COLO829 (cell line): ENCODE measurements around the gene KCNH2.
"Not testable (repeated sequence)": the region's sequence is repeated elsewhere in the genome, so short reads cannot be mapped to it uniquely, and the experiment has no call there.

ENCODE experiments used
- DNase-seq: peaks from one replicate; pipeline ENCODE4 v3.0.0; 2012; ENCODE audit warnings: low spot score

Gene KCNH2

GRCh38 chr7:150978126-150978789 is at the start of gene KCNH2:
TSS of gene KCNH2 (minus strand) at chr7:150978321. CDS start at chr7:150977913, 408 bp downstream.
- DNase-seq, result no peak

- DNase-seq, result not testable (repeated sequence)
Measured at GRCh38 chr7:151027728-151028130, 49.6 kb upstream of the KCNH2 start.

DNA sequence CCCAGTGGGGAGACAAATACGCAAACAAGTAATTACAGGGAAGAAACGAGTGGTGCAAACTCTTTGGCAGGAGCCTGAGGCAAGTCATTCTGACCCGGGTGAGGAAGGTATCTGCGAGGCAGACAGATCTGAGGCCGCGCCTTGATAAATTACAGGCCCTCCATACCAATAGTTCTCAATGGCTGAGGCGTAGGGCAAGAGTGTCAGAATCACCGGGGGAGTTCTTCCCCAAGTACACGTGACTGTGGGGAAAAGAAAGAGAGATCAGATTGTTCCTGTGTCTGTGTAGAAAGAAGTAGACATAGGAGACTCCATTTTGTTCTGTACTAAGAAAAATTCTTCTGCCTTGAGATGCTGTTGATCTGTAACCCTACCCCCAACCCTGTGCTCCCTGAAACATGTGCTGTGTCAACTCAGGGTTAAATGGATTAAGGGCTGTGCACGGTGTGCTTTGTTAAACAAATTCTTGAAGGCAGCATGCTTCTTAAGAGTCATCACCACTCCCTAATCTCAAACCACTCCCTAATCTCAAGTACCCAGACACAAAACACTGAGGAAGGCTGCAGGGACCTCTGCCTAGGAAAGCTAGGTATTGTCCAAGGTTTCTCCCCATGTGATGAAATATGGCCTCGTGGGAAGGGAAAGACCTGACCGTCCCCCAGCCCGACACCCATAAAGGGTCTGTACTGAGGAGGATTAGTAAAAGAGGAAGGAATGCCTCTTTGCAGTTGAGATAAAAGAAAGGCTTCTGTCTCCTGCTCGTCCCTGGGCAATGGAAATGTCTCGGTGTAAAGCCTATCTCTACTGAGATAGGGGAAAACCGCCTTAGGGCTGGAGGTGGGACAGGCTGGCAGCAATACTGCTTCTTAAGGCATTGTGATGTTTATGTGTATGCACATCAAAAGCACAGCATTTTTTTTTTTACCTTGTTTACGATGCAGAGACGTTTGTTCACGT is 48.9 kb upstream of the KCNH2 start:
- not testable (repeated sequence) for DNase-seq

GRCh38 chr7:151025924-151026671 is 48.0 kb upstream of the KCNH2 start:
- DNase-seq, result no peak

DNA sequence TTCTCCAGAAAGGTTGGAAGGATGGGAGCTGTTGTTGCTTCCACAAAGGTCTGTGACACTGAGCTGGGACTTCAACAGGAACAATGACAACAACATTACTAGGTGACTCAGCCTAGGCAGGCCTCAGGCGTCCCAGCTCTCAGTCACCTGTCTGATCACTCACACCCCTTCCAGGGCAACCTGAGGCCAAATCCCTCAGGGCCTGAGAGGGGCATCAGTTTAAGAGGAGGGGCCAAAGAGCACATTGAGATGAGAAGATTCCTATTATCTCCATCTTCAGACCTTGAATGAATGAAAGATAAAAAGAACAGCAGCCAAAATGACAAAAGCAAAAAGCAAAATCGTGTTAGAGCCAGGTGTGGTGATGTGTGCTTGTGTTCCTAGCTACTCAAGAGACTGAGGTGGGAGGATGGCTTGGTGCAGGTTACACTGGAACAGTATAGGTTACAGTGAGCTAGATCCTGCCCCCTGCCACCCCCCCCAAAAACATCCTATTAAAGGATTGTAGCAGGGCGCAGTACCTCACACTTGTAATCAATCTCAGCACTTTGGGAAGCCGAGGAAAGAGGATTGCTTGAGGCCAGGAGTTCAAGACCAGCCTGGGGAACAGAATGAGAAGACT is 46.4 kb upstream of the KCNH2 start, which contains the start of gene ATG9B:
Gene ATG9B, minus strand, starts transcription at position 60 of the 622 bp plus-strand sequence. CDS start 71 bp downstream, outside the sequence.
- no peak for DNase-seq

- no peak for DNase-seq
Measured at GRCh38 chr7:151023232-151023631, 45.1 kb upstream of the KCNH2 start.

DNA sequence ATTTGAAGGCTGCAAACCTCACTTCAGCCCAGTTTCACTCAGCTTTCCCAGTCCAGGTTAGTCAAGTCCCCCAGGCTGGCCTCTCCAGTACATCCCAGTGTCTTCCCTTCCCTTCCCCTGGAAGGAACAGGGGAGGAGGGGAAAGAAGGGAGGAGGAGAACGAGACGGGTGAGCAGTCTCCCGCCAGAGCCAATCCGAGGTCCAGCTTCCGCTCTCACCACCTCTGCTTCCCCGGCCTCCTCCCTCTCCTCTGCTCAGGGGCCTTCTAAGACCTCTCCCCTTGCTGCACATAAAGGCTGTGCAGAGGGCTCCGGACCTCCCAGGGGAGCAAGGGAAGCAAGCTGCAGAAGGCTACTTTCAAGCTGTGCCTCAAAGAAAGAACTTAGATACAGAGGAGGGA is 42.1 kb upstream of the KCNH2 start:
- DNase-seq, result no peak

DNA sequence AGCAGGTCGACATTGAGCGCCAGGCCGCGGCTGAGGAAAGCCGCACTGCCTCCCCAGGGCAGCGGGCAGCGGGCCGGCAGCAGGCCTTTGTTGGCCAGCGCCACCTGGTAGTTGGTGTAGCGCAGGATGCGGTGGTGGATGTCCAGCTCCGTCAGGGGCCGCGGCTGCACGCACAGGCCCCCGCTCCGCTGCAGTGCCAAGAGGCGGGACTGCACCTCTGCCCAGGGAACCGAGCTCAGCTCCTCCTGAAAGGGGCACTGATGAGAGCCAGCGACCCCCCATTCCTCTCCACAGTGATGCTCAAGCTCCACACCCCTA is 41.0 kb upstream of the KCNH2 start:
- no peak for DNase-seq

DNA sequence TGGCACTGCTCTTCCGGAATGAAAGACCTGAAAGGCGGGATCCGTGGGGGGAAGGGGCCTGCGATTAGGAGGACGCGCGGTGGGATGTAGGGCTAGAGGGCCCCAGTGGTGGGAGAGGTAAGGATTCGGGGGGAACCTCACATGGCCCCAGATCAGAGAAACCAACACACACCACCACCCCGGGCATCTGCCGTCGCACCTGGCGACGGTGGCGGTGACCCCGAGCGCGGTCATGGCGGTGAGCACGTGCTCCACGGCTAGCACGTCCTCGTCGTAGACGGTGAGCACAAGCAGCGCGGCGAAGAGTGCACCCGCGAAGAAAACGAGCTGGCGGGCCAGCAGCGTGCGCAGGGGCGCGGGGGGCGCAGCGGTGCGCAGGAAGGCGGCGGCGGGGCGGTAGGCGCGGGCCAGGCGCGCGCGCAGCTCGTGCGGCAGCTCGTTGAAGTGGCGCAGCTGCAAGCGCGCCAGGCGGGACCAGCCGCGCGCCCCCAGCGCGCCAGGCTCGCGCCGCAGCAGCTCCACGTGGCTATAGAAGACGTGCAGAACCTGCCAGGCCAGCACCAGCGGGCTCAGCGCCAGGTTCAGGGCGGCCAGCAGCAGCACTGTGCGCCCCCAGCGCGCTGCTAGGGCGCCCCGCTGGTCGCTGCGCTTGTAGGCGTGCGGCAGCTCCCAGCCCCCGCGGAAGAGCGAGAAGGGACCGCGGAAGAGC is 40.5 kb upstream of the KCNH2 start:
- no peak for DNase-seq

DNA sequence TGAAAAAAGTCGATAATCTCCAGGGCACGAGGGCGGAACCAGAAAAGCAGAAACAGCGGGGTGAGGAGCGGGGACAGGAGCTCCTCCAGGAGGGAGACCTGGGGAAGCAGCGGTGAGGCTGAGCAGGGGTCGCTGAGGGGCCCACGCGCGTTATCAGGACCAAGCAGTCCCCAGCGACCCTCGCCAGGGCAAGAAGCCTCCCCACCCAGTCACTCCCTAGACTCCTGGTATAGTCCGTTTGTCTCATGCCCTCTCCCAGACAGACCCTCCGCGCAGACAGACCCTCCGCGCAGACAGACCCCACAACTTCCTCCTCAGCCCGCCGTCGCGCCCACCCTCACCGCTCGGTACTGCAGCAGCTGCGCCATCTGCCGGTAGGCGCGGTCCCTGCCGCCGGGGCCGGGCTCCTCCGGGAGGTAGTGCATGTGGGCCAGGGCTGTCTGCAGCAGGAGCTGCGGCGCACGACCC is 39.9 kb upstream of the KCNH2 start:
- peak; percentile 48 for DNase-seq

- no peak for DNase-seq
Measured at GRCh38 chr7:151017370-151017952, 39.3 kb upstream of the KCNH2 start.

DNA sequence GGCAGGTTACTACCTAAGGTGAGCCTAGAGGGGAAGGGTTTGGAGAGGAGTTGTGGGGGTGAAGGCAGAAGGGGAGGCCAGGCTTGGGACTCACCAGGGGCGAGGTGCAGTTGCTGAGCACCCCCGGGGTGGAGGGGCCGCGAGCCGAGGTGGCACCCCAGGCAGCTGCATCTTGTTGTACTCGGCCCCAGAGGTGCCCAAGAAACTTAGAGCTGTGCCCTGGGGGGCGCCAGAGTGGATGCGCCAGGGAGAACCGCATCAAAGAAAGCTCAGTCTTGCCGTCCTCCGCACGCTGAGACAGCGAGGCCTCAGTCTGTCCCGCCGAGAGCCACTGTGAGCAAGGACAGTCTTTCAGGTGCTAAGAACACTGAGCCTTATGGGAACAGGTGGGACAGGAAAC is 38.8 kb upstream of the KCNH2 start:
- no peak for DNase-seq

- DNase-seq, result no peak
Measured at GRCh38 chr7:151016505-151016904, 38.4 kb upstream of the KCNH2 start.

- DNase-seq, result no peak
Measured at GRCh38 chr7:151015967-151016366, 37.8 kb upstream of the KCNH2 start.

GRCh38 chr7:151014950-151015349 is 36.8 kb upstream of the KCNH2 start:
- no peak for DNase-seq

- DNase-seq, result no peak
Measured at GRCh38 chr7:151013733-151014497, 35.8 kb upstream of the KCNH2 start.

DNA sequence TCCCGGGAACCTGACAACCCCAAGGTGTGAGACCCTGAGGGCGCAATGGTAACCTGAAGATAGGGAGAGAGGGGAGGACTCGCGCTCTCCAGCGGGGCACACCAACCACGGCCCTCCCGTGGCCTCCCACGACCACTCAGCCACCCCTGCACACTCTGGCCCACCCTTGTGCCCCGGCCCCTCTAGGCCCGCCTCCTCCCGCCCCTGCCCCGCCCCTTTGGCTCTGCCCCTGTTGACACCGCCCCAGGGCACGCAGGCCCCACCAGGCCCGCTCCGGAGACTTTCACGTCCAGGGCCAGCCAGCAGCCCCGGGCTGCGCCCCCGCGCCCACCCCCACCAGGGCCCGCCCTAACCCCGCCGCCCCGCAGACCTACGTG is 35.2 kb upstream of the KCNH2 start:
- no peak for DNase-seq

DNA sequence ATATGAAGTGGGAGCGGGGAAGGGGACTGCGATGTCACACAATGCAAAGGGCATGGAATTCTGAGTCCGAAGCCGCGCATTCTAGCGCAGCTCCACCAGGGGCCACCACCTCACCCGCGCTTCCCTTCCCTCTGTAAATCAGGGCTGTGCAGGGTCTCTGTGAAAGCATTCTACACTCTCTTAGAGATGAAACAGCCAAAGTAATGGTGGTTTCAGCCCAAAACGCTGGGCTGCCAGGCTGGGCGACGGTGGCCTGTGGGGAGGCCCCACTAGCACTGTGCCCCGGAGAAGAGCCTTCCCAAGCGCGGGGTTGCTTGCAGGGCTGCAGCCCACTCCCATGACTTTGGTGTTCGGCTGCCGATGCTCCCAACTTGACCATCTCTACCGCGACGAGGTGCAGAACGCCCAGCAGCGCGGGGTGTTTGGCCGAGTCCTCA is 34.8 kb upstream of the KCNH2 start:
- peak; percentile 56 for DNase-seq

DNA sequence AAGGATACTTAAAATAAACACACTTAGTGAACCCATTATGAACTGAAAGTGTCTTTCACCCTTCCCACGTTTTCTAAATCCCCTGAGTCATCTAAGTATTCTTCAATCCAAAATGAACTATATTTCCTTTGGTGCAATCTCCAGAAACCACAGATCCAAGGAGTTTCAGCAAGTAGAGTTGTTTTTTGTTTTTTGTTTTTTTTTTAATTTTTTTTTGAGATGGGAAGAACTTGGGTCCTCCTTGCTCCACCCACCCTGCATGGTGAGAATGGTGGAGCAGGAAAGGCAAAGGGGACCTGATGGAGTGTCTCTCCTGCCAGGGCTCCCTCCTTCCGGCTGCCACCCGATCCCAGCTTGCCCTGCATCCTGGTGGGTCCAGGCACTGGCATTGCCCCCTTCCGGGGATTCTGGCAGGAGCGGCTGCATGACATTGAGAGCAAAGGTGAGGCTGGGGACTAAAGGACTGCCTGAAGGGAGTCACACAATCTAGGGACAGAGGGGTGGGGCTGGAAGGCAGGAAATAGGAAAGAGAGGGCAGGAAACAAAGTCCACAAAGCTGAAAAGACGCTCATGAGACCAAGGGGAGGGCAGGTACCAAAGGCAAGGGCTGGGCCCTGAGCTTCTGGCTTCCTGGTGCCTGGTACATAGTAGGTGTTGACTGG is 34.0 kb upstream of the KCNH2 start:
- DNase-seq, result no peak

DNA sequence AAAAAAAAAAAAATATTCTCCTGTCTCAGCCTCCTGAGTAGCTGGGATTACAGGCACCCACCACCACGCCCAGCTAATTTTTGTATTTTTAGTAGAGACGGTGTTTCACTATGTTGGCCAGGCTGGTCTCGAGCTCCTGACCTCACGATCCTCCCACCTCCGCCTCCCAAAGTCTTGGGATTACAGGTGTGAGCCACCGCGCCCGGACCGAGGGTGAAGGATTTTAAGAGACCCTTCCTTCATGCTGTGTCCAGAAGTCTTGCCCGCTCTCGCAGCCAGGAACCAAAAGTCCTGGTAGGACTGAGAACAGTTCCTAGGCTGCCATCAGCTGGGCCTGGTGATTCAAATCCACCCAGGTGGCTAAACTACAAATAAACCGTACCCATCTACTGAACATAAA is 33.5 kb upstream of the KCNH2 start:
- DNase-seq, result not testable (repeated sequence)
